Keratinocyte (primary cell): ENCODE results near the gene ACTA2. TPM values are rescaled to one million over a fixed set of nuclear protein-coding genes. Genes with fewer than 3 reads are reported as not detected.

Experiments used
- DNase-seq: peaks from one replicate; pipeline ENCODE4 v3.0.0-alpha.2; 2011; ENCODE audit warnings: low read depth, missing footprints, low spot score
- FAIRE-seq: peaks from 2 replicates; lab custom pipeline; 2011; peaks lifted over from hg19 to GRCh38; lab: Jason Lieb, UNC
- H2AFZ ChIP-seq: 2 replicates; pipeline ENCODE4 v1.6.0; 2012; ENCODE audit warnings: low read length, control low read depth, inconsistent platforms; ENCODE audit not compliant: control insufficient read depth
- H3K27ac ChIP-seq: 2 replicates; pipeline ENCODE4 v1.5.1; 2011; ENCODE audit warnings: low read length; ENCODE audit not compliant: control insufficient read depth, insufficient read depth
- H3K27me3 ChIP-seq: 3 replicates; pipeline ENCODE4 v1.6.0; 2011; ENCODE audit warnings: low read length; ENCODE audit not compliant: control insufficient read depth, insufficient read depth; ENCODE audit errors: extremely low read depth
- H3K36me3 ChIP-seq, 2 experiments: 2 replicates in 1 of 2; 3 replicates in 1 of 2; pipeline ENCODE4 v1.5.1; 2011; ENCODE audit warnings: low read length in 2 of 2, mild to moderate bottlenecking in 1 of 2; ENCODE audit not compliant: control insufficient read depth in 2 of 2, insufficient read depth in 2 of 2; ENCODE audit errors: extremely low read depth in 1 of 2
- H3K4me1 ChIP-seq: 3 replicates; pipeline ENCODE4 v1.5.1; 2011; ENCODE audit warnings: low read length; ENCODE audit not compliant: control insufficient read depth, insufficient read depth; ENCODE audit errors: extremely low read depth
- H3K4me2 ChIP-seq: 3 replicates; pipeline ENCODE4 v1.6.0; 2011; ENCODE audit warnings: low read depth, low read length; ENCODE audit not compliant: control insufficient read depth, insufficient read depth; ENCODE audit errors: extremely low read depth
- H3K4me3 ChIP-seq, 3 experiments: fragments of 200-600 bp in 1 of 3; sonication (generic) in 1 of 3; 2 replicates in 2 of 3; 3 replicates in 1 of 3; pipeline ENCODE4 v1.5.1; 2011 to 2016; ENCODE audit warnings: low read length in 3 of 3, mild to moderate bottlenecking in 3 of 3, control low read depth in 2 of 3, inconsistent platforms in 1 of 3, low read depth in 1 of 3, mixed read lengths in 1 of 3, mixed run types in 1 of 3, moderate library complexity in 1 of 3; ENCODE audit not compliant: control insufficient read depth in 2 of 3, insufficient read depth in 2 of 3; ENCODE audit errors: extremely low read depth in 1 of 3
- H3K79me2 ChIP-seq: 2 replicates; pipeline ENCODE4 v1.6.0; 2012; ENCODE audit warnings: low read length; ENCODE audit not compliant: control insufficient read depth, insufficient read depth
- H3K9ac ChIP-seq: 3 replicates; pipeline ENCODE4 v1.6.0; 2011; ENCODE audit warnings: low read length; ENCODE audit not compliant: control insufficient read depth, insufficient read depth; ENCODE audit errors: extremely low read depth
- H3K9me1 ChIP-seq: 3 replicates; pipeline ENCODE4 v1.6.0; 2011; ENCODE audit warnings: low read length; ENCODE audit not compliant: control insufficient read depth, insufficient read depth; ENCODE audit errors: extremely low read depth
- H3K9me3 ChIP-seq: 2 replicates; pipeline ENCODE4 v1.5.1; 2012; ENCODE audit warnings: low read depth, low read length; ENCODE audit not compliant: control insufficient read depth
- H4K20me1 ChIP-seq: 3 replicates; pipeline ENCODE4 v1.6.0; 2011; ENCODE audit warnings: low read length; ENCODE audit not compliant: control insufficient read depth, insufficient read depth; ENCODE audit errors: extremely low read depth
- EZH2 ChIP-seq: IDR thresholded peaks from one replicate; pipeline ENCODE4 v1.6.1; 2012; ENCODE audit warnings: inconsistent platforms, mild to moderate bottlenecking, low read length, moderate library complexity
- dilution Hi-C: fragments of 300-500 bp; cut with MboI; formaldehyde crosslinking; loops from one replicate; pipeline ENCODE4 v1.7.0; 2020; ENCODE audit warnings: low sequenced_read_pairs; ENCODE audit not compliant: extremely low pct_ligation_motif_present
- polyA plus RNA-seq, 5 experiments: library from polyadenylated mRNA; depleted of rRNA in 3 of 5; stranded (reverse) in 3 of 5; stranded (forward) in 1 of 5; unstranded in 1 of 5; fragments of >200 nt; gene quantifications; 1 replicate in 1 of 5; 2 replicates in 3 of 5; 3 replicates in 1 of 5; pipeline versions ENCODE4 v1.2.1 to v1.2.3, GENCODE V29; 2011 to 2012; ENCODE audit warnings: missing spikeins in 2 of 5, low read depth in 1 of 5, low replicate concordance in 1 of 5
- TF ChIP-seq, protein P1 (sequence below), 3 experiments: IDR thresholded peaks in 1 of 3; conservative IDR thresholded peaks in 1 of 3; optimal IDR thresholded peaks in 1 of 3; 2 replicates in 2 of 3; 3 replicates in 1 of 3; pipeline versions ENCODE3 to v1.5.1; 2011; ENCODE audit warnings: low read length in 3 of 3, mild to moderate bottlenecking in 3 of 3, moderate library complexity in 2 of 3, control low read depth in 1 of 3, inconsistent platforms in 1 of 3; ENCODE audit not compliant: insufficient read depth in 2 of 3; ENCODE audit errors: extremely low read depth in 1 of 3

Gene ACTA2
- polyA plus RNA-seq, 1 donor (not counting 4 experiments of a cell fraction or from before 2014, with no cell fraction given) = 3.7 TPM

DNA sequence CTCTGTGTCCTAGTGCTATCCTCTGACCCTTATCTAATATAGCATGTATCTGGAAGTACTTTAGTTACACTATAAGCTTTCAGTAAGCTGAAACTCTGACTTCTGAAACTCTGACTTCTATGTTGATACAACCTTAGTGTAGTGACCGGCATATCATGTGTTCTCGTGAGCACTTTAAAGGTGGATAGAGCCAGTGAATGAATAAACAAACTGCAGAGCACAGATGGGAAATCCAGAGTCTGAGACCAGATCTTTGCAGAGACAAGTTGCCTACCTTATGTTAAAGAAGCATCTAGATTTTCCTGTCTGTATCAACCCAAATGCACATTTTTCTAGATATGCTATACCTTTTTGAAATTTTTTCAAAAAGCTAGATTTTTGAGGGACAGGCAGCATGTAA lies 3.5 kb downstream of the ACTA2 start:
- Histone ChIP-seq H3K4me2 (no peak overlapping the region), H3K27ac (no peak overlapping the region)

GRCh38 chr10:88946965-88947590 lies 5.5 kb downstream of the ACTA2 start:
- TF ChIP-seq EZH2 = no peak
- TF ChIP-seq, protein P1, sequence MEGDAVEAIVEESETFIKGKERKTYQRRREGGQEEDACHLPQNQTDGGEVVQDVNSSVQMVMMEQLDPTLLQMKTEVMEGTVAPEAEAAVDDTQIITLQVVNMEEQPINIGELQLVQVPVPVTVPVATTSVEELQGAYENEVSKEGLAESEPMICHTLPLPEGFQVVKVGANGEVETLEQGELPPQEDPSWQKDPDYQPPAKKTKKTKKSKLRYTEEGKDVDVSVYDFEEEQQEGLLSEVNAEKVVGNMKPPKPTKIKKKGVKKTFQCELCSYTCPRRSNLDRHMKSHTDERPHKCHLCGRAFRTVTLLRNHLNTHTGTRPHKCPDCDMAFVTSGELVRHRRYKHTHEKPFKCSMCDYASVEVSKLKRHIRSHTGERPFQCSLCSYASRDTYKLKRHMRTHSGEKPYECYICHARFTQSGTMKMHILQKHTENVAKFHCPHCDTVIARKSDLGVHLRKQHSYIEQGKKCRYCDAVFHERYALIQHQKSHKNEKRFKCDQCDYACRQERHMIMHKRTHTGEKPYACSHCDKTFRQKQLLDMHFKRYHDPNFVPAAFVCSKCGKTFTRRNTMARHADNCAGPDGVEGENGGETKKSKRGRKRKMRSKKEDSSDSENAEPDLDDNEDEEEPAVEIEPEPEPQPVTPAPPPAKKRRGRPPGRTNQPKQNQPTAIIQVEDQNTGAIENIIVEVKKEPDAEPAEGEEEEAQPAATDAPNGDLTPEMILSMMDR (optimal IDR thresholded peaks at IDR 0.05 in 1 of 3, IDR thresholded peaks at IDR 0.05 in 1 of 3, conservative IDR thresholded peaks at IDR 0.05 in 1 of 3; ENCODE audit: extremely low read depth in 1 of 3, insufficient read depth in 2 of 3, low read length in 3 of 3) = no peak
- no peak overlapping the region for H3K4me2 ChIP-seq
- H2AFZ ChIP-seq = no peak overlapping the region
- H3K27ac ChIP-seq = no peak overlapping the region
- H3K4me1 ChIP-seq = peaks cover 13% of the 10 kb centered on the region
- H3K9ac ChIP-seq = no peak overlapping the region
- FAIRE-seq (no peak), DNase-seq (no peak)
- no peaks in the 10 kb centered on the region for H3K9me3 ChIP-seq
- no peaks in the 10 kb centered on the region for H3K36me3 ChIP-seq
- H3K9me1 ChIP-seq = no peaks in the 10 kb centered on the region
- no peaks in the 10 kb centered on the region for H3K27me3 ChIP-seq
- no peaks in the 10 kb centered on the region for H4K20me1 ChIP-seq
- dilution Hi-C loops = no loop called here
- H3K79me2 ChIP-seq = no peaks in the 10 kb centered on the region
- H3K4me3 ChIP-seq = no peak overlapping the region

More for the DNA sequence above, 3.5 kb downstream of the ACTA2 start:
- H3K36me3 ChIP-seq = no peaks in the 10 kb centered on the region
- H3K9me3 ChIP-seq = no peaks in the 10 kb centered on the region
- H3K9ac ChIP-seq = no peak overlapping the region
- no peaks in the 10 kb centered on the region for H3K27me3 ChIP-seq
- no peak for DNase-seq
- H3K79me2 ChIP-seq = no peaks in the 10 kb centered on the region
- no peak for TF ChIP-seq EZH2
- TF ChIP-seq, protein P1 (optimal IDR thresholded peaks at IDR 0.05 in 1 of 3, IDR thresholded peaks at IDR 0.05 in 1 of 3, conservative IDR thresholded peaks at IDR 0.05 in 1 of 3; ENCODE audit: extremely low read depth in 1 of 3, insufficient read depth in 2 of 3, low read length in 3 of 3) = no peak
- H3K4me1 ChIP-seq = peaks cover 14% of the 10 kb centered on the region
- dilution Hi-C loops = no loop called here
- FAIRE-seq = no peak
- H3K9me1 ChIP-seq = no peaks in the 10 kb centered on the region
- H3K4me3 ChIP-seq = no peak overlapping the region
- no peak overlapping the region for H2AFZ ChIP-seq
- no peaks in the 10 kb centered on the region for H4K20me1 ChIP-seq
